Measurements from ENCODE around the gene MAPK8.

DNA sequence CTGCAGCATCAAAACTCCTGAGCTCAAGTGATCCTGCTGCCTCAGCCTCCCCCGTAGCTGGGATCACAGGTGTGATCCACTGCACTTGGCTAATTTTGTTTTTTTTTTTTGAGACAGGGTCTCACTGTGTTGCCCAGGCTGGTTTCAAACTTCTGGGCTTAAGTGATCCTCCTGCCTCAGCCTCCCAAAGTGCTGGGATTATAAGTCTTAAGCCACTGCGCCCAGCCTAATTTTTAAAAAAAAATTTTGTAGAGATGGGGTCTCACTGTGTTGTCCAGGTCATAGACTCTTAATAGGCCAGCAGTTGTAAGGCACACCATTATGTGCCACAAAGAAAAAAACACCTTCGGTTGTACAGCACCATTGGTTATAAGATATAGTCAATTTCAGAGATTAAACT is 122.4 kb downstream of the MAPK8 start:
- no peak for TF ChIP-seq CTCF (IDR thresholded peaks at IDR 0.05)
- no peak for TF ChIP-seq POLR2A (IDR thresholded peaks at IDR 0.05)
- no peak for TF ChIP-seq EP300 (IDR thresholded peaks at IDR 0.05; ENCODE audit: low read depth)

All from transverse colon (tissue), 3 donors.